Neural cell (in vitro differentiated cells): ENCODE data around the gene FREY1. TPM values are rescaled to one million over a fixed set of nuclear protein-coding genes. Genes with fewer than 3 reads are reported as not detected.

Experiments
- H2AFZ ChIP-seq: fragments of 200-600, 300-800 bp; sonication (generic), shearing (Covaris generic); 2 replicates; pipeline ENCODE4 v1.6.0; 2014; ENCODE audit warnings: low read depth, mild to moderate bottlenecking, antibody characterized with exemption, low read length, moderate library complexity
- H3F3A ChIP-seq: fragments of 200-600 bp; shearing (Covaris generic); 2 replicates; pipeline ENCODE4 v1.6.1; 2016; ENCODE audit warnings: mild to moderate bottlenecking, moderate library complexity, mixed read lengths, antibody characterized with exemption, low read length; ENCODE audit not compliant: insufficient read depth, poor library complexity, severe bottlenecking
- H3K27ac ChIP-seq: fragments of 200-600, 300-800 bp; sonication (generic), shearing (Covaris generic); 2 replicates; pipeline ENCODE4 v1.5.1; 2014; ENCODE audit warnings: mild to moderate bottlenecking, low read length, moderate library complexity
- H3K27me3 ChIP-seq: fragments of 300-800, 200-600 bp; sonication (generic), shearing (Covaris generic); 2 replicates; pipeline ENCODE4 v1.6.0; 2014; ENCODE audit warnings: mild to moderate bottlenecking, low read depth, low read length, moderate library complexity; ENCODE audit not compliant: insufficient read depth
- H3K36me3 ChIP-seq: fragments of 300-800, 200-600 bp; sonication (generic), shearing (Covaris generic); 2 replicates; pipeline ENCODE4 v1.5.1; 2014; ENCODE audit warnings: mild to moderate bottlenecking, antibody characterized with exemption, low read length, moderate library complexity; ENCODE audit not compliant: insufficient read depth
- H3K4me2 ChIP-seq: fragments of 300-800, 200-600 bp; sonication (generic), shearing (Covaris generic); 2 replicates; pipeline ENCODE4 v1.6.0; 2014; ENCODE audit warnings: mild to moderate bottlenecking, low read length
- H3K4me3 ChIP-seq: fragments of 300-800, 200-600 bp; sonication (generic), shearing (Covaris generic); 2 replicates; pipeline ENCODE4 v1.5.1; 2014; ENCODE audit warnings: mild to moderate bottlenecking, low read length, moderate library complexity
- H3K79me2 ChIP-seq: fragments of 200-600 bp; shearing (Covaris generic); replicated peaks from 2 replicates; pipeline ENCODE4 v1.6.0; 2014; ENCODE audit warnings: mild to moderate bottlenecking, low read length, moderate library complexity; ENCODE audit not compliant: insufficient read depth
- H3K9ac ChIP-seq: fragments of 300-800, 200-600 bp; sonication (generic), shearing (Covaris generic); 2 replicates; pipeline ENCODE4 v1.6.1; 2016; ENCODE audit warnings: mild to moderate bottlenecking, low read length, mixed read lengths
- H3K9me2 ChIP-seq: fragments of 200-600 bp; shearing (Covaris generic); 2 replicates; pipeline ENCODE4 v1.6.1; 2016; ENCODE audit warnings: mild to moderate bottlenecking, low read length, mixed read lengths; ENCODE audit not compliant: insufficient read depth
- H3K9me3 ChIP-seq: fragments of 200-600, 300-800 bp; sonication (generic), shearing (Covaris generic); 2 replicates; pipeline ENCODE4 v1.6.1; 2016; ENCODE audit warnings: mild to moderate bottlenecking, mixed run types, low read length, moderate library complexity, mixed read lengths
- H4K20me1 ChIP-seq: fragments of 200-600 bp; shearing (Covaris generic); 2 replicates; pipeline ENCODE4 v1.6.1; 2016; ENCODE audit warnings: mild to moderate bottlenecking, mixed run types; ENCODE audit not compliant: insufficient read depth
- CTCF ChIP-seq: fragments of 450-650 bp; IDR thresholded peaks from 2 replicates; pipeline ENCODE4 v1.5.1; 2014; ENCODE audit warnings: antibody characterized with exemption, mild to moderate bottlenecking, moderate library complexity; ENCODE audit not compliant: poor library complexity, severe bottlenecking
- EP300 ChIP-seq: fragments of 450-650 bp; conservative IDR thresholded peaks from 2 replicates; pipeline ENCODE4 v1.6.1; 2014; ENCODE audit warnings: antibody characterized with exemption, mild to moderate bottlenecking, moderate library complexity; ENCODE audit not compliant: poor library complexity, severe bottlenecking
- EZH2 ChIP-seq: fragments of 200-600, 300-800 bp; shearing (Covaris generic), sonication (generic); IDR thresholded peaks from 2 replicates; pipeline ENCODE4 v1.6.1; 2014; ENCODE audit warnings: antibody characterized with exemption, low read length, borderline replicate concordance, mild to moderate bottlenecking; ENCODE audit not compliant: insufficient read depth, poor library complexity, severe bottlenecking
- MXI1 ChIP-seq: fragments of 450-650 bp; conservative IDR thresholded peaks from 2 replicates; pipeline ENCODE4 v1.6.1; 2014; ENCODE audit warnings: antibody characterized with exemption, mild to moderate bottlenecking; ENCODE audit not compliant: poor library complexity, severe bottlenecking
- POLR2AphosphoS5 ChIP-seq: IDR thresholded peaks from 2 replicates; pipeline ENCODE4 v1.6.1; 2012
- RAD21 ChIP-seq: fragments of 450-650 bp; conservative IDR thresholded peaks from 2 replicates; pipeline ENCODE4 v1.6.1; 2014; ENCODE audit warnings: antibody characterized with exemption, mild to moderate bottlenecking, moderate library complexity
- REST ChIP-seq: IDR thresholded peaks from 2 replicates; pipeline ENCODE4 v1.6.1; 2012; ENCODE audit warnings: borderline replicate concordance
- SMC3 ChIP-seq: fragments of 450-650 bp; conservative IDR thresholded peaks from 2 replicates; pipeline ENCODE4 v1.6.1; 2014; ENCODE audit warnings: antibody characterized with exemption, mild to moderate bottlenecking, moderate library complexity; ENCODE audit not compliant: poor library complexity
- TAF1 ChIP-seq: IDR thresholded peaks from 2 replicates; pipeline ENCODE4 v1.6.1; 2012; ENCODE audit warnings: low read depth
- polyA plus RNA-seq: library from polyadenylated mRNA; depleted of rRNA; stranded (reverse); fragments of >200 nt; gene quantifications from 2 replicates; pipeline ENCODE4 v1.2.3, GENCODE V29; 2014

FREY1 gene
- polyA plus RNA-seq, 1 donor from 2014 or later: not detected

- Histone ChIP-seq H4K20me1 (no peaks in the 10 kb centered on the region), H3K27ac (no peak overlapping the region), H3K9me3 (no peaks in the 10 kb centered on the region), H3K4me2 (no peak overlapping the region), H3K9me2 (no peaks in the 10 kb centered on the region), H3K36me3 (peaks cover 10% of the 10 kb centered on the region), H3K27me3 (no peaks in the 10 kb centered on the region), H3K4me3 (no peak overlapping the region), H3F3A (no peaks in the 10 kb centered on the region), H3K79me2 (no peaks in the 10 kb centered on the region), H2AFZ (no peak overlapping the region), H3K9ac (no peak overlapping the region)
- TF ChIP-seq MXI1 (no peak), EP300 (no peak), CTCF (no peak), EZH2 (no peak), TAF1 (no peak), RAD21 (no peak), POLR2AphosphoS5 (no peak), REST (no peak), SMC3 (no peak)
Measured at GRCh38 chr11:45930031-45930794, 23.1 kb upstream of the FREY1 start.

- no peaks in the 10 kb centered on the region for H3K27me3 ChIP-seq
- H3K79me2 ChIP-seq: no peaks in the 10 kb centered on the region
- no peaks in the 10 kb centered on the region for H3F3A ChIP-seq
- no peak overlapping the region for H3K4me2 ChIP-seq
- H2AFZ ChIP-seq: no peak overlapping the region
- H3K27ac ChIP-seq: no peak overlapping the region
- peaks cover 7% of the 10 kb centered on the region for H3K36me3 ChIP-seq
- no peaks in the 10 kb centered on the region for H4K20me1 ChIP-seq
- H3K9me2 ChIP-seq: no peaks in the 10 kb centered on the region
- no peaks in the 10 kb centered on the region for H3K9me3 ChIP-seq
- TF ChIP-seq EP300 (no peak), EZH2 (no peak), POLR2AphosphoS5 (no peak), SMC3 (no peak), RAD21 (no peak), MXI1 (no peak), TAF1 (no peak), CTCF (no peak), REST (no peak)
- no peak overlapping the region for H3K9ac ChIP-seq
- no peak overlapping the region for H3K4me3 ChIP-seq
Measured at GRCh38 chr11:45929486-45930030, 22.5 kb upstream of the FREY1 start.
